GM21360 (cell line): Measurements from ENCODE around the gene IREB2.
"Not testable (repeated sequence)": the region's sequence is repeated elsewhere in the genome, so short reads cannot be mapped to it uniquely, and the experiment has no call there.

ENCODE experiments used
- ATAC-seq: cut with Tn5 transposase; IDR thresholded peaks from one replicate; pipeline ENCODE4 v1.9.1; 2021; ENCODE audit warnings: mild to moderate bottlenecking, moderate library complexity; ENCODE audit not compliant: unreplicated experiment

Gene IREB2

GRCh38 chr15:78461171-78461888, 23.3 kb downstream of the IREB2 start:
- no peak for ATAC-seq

- no peak for ATAC-seq
Measured at GRCh38 chr15:78469031-78469430, 31.0 kb downstream of the IREB2 start.

DNA sequence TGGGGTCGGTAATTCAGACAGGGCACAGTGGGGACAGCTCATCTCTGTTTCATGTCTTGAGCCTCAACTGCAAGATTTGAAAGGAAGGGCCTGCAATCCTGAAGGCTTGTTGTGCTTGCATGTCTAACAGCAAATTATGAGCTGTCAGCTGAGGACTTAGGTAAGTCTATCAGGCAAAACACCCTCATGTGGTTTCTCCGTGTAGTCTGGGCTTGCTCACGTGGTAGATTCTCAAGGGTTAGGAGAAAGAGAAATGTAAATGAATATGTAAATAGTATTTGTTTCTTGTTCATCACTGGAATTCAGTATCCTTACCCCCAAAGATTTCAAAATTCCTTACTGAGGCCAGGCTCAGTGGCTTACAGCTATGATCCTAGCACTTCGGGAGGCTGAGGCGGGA, 39.3 kb downstream of the IREB2 start:
- ATAC-seq = no peak

GRCh38 chr15:78479650-78480049, 41.6 kb downstream of the IREB2 start:
- ATAC-seq = no peak

DNA sequence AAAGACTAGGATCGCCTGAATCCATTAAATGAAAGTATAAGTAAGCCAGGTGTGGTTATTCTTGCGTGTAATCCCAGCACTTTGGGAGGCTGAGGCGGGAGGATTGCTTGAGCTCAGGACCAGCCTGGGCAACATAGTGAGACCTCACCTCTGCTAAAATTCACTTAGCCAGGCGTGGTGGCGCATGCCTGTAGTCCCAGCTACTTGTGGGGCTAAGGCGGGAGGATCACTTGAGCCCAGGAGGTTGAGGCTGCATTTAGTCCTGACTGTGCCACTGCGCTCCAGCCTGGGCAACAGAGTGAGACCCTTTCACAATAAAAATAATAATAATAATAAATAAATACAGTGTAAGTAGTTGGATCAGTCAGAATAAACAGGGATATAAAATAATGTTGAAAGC, 43.9 kb downstream of the IREB2 start:
- no peak for ATAC-seq

DNA sequence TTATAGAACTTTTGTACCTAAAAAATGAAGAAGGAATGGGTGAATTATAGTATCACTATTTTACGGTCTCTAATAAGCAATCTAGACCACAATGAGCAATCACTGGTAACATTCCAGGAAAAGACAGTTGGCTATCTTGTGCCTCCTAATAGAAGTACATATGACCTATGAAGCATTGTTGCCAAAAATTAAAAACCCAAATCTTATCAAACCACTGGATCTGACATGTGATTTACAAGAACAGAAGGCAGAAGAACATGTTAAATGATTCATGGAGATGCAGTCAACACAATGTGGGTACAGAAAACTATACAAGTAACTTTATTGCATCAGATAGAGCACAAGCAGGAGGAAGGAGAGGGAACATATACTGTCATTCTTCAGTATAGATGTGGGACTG, 54.9 kb downstream of the IREB2 start:
- ATAC-seq = no peak

- ATAC-seq = no peak
Measured at GRCh38 chr15:78501857-78502256, 63.8 kb downstream of the IREB2 start.

GRCh38 chr15:78502641-78503040, 64.6 kb downstream of the IREB2 start:
- ATAC-seq = no peak

DNA sequence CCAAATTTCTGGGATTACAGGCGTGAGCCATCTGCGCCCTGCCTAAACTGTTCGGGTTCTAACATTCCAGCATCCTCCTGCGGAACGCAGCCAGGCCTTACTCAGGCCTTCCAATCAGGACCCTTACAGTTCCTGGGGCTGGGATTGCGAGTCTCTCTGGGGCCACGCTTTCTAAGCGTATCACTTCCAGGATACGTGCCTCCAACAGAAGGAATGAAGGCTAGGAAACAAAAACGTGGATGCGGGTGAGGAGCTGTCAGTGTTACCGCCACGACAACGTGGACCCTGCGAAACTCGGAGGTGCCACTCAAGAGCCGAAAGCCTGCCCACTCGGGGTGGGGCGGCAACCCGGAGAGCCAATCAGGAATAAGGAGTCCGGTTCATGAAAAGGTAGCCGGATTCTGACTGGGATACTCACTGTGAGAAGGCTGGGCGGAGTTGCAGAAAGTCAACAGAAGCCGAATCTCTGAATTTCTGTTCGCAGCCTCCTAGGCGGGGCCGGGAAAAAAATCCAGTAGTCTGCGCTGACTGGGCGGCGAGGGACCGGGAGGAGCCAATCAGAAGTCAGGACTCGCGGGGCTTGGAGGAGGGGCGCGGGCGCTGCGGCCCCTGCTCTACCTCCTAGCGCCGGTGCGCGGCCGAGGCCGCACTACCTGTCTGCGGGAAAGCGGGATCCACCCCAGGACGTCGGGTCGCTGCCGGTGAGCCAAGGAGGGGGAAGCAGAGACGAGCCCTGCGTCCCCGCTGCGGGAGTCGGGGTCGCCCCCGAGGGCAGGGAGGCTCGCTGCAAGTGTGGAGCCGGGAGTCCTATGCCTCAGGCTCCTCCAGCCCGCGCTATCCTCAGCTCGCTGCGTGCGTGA, 69.2 kb downstream of the IREB2 start, which contains the start of gene HYKK:
TSS of gene HYKK (plus strand) at position 607 of the 860 bp plus-strand sequence. CDS start 5,512 bp downstream, outside the sequence.
- peak; percentile 86 for ATAC-seq

DNA sequence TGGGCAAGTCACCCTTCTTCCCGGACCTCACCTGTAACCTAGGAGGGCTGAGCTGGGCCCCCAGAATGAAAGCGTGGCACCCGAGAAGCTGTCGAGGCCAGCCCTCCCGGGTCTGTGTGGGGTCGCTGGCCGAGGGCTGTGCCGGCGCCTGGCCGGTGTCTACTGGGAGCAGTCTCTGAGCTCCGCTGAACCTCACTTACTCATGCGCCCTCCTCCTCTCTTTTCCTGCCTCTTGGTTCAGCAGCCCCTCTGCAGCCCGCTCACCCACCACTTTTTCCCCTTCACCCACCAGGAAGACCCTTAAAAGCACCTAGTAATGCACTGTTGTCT, 69.8 kb downstream of the IREB2 start:
- no peak for ATAC-seq

- no peak for ATAC-seq
Measured at GRCh38 chr15:78508272-78508671, 70.3 kb downstream of the IREB2 start.

GRCh38 chr15:78509726-78510312, 71.8 kb downstream of the IREB2 start:
- no peak for ATAC-seq

- ATAC-seq = not testable (repeated sequence)
Measured at GRCh38 chr15:78520035-78520434, 82.0 kb downstream of the IREB2 start.

DNA sequence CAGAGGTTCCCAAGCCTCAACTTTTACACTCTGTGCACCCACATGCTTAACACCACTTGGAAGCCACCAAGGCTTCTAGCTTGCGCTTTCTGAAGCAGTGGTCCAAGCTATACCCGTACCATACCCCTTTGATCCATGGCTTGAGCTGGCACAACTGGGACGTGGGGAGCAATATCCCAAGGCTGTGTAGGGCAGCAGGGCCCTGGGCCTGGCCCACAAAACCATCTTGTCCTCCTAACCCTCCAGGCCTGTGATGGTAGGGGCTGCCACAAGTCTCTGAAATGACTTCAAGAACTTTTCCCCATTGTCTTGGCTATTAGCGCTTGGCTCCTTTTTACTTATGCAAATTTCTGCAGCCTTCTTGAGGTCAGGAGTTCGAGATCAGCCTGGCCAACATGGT, 86.2 kb downstream of the IREB2 start:
- ATAC-seq = no peak

GRCh38 chr15:78527325-78527724, 89.3 kb downstream of the IREB2 start:
- ATAC-seq = no peak

DNA sequence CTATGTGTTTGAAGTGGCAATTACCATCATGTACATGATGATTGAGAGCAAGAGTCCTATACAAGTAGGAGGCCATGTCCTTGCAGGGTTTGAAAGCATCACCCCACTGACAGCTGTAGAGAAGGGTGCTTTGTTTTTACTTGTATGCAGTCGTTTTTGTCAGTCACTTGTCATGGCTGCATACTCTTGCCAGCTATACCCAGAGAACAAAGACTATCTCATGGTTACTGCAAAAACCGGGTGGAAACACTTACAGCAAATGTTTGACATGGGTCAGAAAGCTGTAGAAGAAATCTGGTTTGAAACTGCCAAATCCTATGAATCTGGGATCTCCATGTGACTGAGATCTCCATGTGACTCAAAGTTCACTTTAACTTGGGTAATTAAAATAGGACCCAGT, 95.3 kb downstream of the IREB2 start:
- ATAC-seq = no peak

- no peak for ATAC-seq
Measured at GRCh38 chr15:78536134-78536533, 98.1 kb downstream of the IREB2 start.

DNA sequence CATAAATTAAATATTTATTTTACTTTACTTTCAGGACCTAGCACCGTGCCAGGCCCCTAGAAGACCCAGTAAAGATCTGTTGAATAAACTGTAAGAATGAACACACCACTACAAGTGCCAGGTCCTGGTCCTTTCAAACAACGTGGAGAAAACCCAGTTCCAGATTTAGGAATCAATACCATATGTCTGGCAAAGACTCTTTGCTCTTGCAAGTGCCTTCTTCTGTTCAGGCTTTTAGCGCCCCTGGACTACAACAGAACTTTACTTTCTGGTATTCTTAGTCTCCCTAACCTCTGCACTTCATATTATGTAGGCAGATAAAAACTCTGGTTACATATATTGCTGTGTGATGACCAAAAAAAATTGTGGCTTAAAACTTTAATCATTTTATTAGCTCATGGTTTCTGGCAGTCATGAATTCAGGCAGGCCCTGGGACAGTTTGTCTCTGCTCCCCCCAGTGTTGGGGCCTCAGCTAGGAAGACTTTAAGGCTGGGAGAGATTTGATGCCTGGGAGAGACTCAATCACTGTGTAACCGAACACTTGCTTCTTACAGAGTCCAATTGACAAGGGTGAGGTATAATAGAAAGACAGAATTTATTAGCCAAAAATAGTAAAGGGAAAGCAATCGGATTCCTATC, 99.4 kb downstream of the IREB2 start:
- no peak for ATAC-seq

DNA sequence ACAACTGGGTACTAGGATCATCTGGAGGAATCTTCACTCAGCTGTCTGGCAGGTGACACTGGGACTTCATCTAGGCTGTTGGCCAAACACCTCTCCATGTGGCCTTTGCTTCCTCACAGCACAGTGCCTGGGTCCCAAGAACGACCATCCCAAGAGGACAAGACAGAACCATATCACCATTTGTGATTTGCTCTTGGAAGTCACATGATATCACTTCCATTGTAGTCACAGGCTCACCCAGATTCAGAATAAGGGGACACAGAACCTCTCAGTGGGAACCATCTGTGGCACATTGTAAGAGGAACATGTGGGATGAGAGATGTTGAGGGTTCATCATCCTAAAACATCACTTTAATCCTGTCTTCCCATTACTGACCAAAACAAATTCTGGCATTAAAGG, 100.3 kb downstream of the IREB2 start:
- no peak for ATAC-seq

DNA sequence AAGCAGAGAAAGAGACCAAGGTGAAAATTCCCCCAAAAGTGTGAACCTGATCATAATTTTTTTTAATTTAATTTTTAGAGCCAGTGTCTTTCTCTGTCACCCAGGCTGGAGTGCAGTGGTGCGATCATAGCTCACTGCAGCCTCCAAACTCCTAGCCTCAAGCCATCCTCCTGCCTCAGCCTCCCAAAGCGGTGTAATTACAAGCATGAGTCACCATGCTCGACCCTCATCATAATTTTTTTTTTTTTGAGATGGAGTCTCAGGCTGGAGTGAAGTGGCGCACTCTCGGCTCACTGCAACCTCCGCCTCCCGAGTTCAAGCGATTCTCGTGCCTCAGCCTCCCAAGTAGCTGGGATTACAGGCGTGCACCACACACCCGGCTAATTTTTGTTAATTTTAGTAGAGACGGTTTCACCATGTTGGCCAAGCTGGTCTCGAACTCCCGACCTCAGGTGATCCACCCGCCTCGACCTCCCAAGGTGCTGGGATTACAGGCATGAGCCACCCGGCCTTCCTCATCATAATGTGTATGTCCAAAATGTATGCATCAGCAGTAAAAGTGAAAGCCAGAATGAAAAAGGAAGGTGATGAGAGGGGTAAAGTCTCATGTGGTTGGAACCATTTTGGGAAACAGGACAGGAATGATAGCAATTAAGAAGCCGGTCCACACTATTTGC, 101.6 kb downstream of the IREB2 start:
- ATAC-seq = not testable (repeated sequence)
